GM21786 (cell line): ENCODE results near the gene NCBP1.
"Not testable (repeated sequence)": the region's sequence is repeated elsewhere in the genome, so short reads cannot be mapped to it uniquely, and the experiment has no call there.

Experiments used
- ATAC-seq: cut with Tn5 transposase; IDR thresholded peaks from one replicate; pipeline ENCODE4 v1.9.1; 2021; ENCODE audit not compliant: unreplicated experiment

The NCBP1 gene

DNA sequence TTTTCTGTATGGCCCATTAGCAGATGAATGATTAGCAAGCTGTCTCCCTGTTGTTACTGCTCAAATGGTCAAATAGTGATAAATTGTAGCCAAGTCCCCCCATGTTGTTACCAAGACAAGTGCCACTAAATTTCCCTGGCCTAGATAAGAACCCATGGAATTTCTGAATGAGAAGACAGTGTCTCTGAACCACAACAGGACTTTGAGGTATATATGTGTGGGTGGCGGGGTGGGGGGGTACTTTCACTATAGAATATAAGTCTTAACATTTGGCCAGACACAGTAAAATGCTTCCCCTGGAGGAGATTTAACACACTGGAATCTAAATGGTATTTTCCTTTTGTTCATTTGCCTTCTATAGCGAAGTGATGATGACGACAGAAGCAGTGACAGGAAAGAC lies 34.9 kb downstream of the NCBP1 start:
- no peak for ATAC-seq

DNA sequence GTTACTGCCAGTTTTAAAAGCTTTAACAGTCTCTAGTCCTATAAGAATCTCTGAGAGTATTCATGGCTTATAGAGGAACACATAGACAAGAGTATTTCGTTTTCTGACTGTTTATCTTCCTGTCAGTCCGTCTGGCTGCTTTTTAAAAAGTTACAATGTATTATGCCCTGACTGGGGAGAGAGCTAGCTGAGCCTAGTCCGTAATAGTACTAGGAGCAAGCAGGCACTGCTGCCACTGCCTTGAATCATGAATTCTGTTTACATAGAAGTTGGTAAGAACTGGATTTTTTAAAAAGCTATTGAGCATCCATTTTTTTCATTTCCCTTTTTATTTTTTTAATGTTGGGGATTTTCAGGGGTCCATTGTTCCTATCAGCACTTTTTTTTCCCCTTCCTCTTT lies 37.0 kb downstream of the NCBP1 start:
- no peak for ATAC-seq

DNA sequence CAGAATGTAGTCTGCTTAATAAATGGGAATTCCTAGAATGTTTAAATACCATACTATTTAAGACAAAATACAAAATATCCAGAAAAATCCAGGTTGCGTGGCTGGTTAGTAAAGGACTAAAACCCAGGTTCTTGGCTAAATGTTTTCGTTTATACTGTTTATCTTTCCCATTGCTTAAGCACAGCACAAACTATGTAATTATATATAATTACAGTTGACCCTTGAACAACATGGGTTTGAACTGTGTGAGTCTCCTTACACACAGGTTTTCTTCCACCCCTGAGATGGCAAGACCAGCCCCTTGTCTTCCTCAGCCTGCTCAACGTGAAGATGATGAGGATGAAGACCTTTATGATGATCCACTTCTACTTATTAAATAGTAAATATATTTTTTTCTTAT lies 38.8 kb downstream of the NCBP1 start:
- no peak for ATAC-seq

- no peak for ATAC-seq
Observed at GRCh38 chr9:97673922-97674321, 40.3 kb downstream of the NCBP1 start.

DNA sequence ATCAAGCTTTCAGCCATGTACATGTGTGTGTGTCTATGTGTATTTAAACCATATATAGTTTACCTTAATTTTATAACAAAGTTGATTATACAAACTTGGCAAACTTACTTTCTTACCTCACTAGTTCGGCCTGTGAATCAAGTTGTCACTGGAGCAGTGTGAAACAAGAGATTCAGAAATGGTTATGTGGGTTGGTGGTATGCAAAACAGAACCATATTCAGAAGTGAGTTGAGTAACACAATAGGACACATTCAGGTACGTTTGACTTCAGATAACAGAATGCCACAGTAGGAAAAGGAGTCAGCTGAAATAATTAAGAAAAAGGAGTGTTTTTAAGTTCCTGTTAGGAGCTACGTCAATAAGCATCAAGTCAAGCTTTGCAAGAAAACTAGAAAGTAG lies 42.0 kb downstream of the NCBP1 start:
- no peak for ATAC-seq

- no peak for ATAC-seq
Observed at GRCh38 chr9:97682242-97682641, 48.6 kb downstream of the NCBP1 start.

GRCh38 chr9:97688654-97689053 lies 55.0 kb downstream of the NCBP1 start:
- ATAC-seq: no peak

DNA sequence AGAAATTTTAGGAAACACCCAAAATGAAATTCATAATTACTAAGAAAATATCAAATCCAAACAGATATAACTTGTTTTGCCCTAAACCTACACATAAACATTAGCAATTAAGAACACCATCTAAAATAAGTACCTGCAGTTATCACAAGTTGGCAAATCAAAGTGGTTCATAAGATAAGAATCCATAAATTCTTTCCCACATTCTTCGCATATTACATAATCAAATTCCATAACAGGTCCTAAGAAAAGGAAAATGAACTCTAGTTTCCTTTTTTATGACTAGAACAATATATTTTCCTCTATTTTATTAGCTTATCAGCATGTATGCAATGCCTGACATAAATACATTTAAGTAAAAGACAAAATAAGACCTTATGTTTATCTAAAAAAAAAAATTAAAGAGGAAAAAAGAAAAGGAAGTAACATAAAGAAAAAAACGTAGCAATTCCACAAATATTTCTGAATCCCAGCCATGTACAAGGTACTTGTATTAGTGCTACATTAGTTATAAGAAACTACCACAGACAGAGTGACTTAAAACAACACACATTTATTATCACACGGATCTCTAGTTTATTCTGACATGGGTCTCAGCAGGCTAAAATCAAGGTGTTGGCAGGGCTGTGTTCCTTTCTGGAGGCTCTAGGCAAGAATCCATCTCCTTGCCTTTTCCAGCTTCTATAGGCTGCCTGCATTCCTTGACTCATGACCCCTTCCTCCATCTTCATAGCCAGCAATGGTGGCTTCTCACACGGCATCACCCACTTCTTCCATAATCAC lies 56.0 kb downstream of the NCBP1 start:
- ATAC-seq: no peak

- no peak for ATAC-seq
Observed at GRCh38 chr9:97694769-97695168, 61.1 kb downstream of the NCBP1 start.

GRCh38 chr9:97695390-97695789 lies 61.8 kb downstream of the NCBP1 start:
- ATAC-seq: no peak

DNA sequence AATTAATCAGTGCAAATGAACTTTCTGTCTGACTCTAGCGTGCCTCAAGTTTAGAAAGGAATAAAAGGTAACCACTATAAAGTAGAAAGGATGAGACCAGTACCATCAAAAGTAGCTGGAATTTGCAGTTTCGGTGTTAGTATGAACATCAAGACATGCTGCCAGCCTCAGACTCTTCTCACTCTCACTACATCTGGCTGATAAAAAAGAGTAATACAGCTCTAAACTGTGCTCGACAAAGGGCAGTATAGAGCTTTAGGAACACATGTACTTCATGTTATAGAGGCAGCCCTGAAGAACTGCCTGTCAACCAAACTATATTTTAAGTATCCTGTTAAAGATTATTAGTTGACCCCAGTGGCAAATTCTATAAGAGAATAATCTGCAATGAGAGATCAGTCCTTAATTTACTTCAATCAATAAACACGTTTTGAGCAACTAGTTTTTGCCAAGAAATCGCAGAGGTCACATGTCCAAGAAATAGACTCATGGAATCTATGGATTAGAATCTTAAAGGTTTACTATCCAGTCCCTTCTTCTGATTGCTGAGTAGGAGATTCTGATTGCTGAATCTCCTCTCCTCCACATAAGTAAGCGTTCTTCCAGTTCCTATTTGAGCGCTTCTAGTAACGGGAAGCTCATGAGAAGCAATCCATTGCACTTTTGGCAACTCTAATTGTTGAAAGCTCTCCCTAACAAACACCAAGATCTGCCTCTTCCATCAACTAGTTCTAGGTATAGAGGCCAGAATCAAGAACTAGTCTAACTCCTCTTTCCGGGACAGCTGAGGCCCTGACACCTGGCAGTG lies 62.6 kb downstream of the NCBP1 start:
- no peak for ATAC-seq

- peak; percentile 86 for ATAC-seq
Observed at GRCh38 chr9:97696803-97697601, 63.4 kb downstream of the NCBP1 start, which contains the start of gene XPA. Gene XPA, minus strand, starts transcription at chr9:97697340. Its CDS starts 48 bp downstream, at chr9:97697292.

- no peak for ATAC-seq
Observed at GRCh38 chr9:97697837-97698236, 64.2 kb downstream of the NCBP1 start.

GRCh38 chr9:97698865-97699264 lies 65.2 kb downstream of the NCBP1 start:
- ATAC-seq: no peak

DNA sequence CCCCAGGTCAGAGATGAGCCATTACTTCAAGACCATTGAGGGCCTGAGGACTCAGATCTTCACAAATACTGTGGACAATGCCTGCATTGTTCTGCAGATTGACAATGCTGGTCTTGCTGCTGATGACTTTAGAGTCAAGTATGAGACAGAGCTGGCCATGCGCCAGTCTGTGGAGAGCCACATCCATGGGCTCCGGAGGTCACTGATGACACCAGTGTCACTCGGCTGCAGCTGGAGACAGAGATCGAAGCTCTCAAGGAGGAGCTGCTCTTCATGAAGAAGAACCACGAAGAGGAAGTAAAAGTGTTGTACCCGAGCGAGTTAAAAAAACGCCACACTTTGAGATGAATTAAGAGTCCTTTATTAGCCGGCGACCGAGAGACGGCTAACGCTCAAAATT lies 65.7 kb downstream of the NCBP1 start:
- not testable (repeated sequence) for ATAC-seq

DNA sequence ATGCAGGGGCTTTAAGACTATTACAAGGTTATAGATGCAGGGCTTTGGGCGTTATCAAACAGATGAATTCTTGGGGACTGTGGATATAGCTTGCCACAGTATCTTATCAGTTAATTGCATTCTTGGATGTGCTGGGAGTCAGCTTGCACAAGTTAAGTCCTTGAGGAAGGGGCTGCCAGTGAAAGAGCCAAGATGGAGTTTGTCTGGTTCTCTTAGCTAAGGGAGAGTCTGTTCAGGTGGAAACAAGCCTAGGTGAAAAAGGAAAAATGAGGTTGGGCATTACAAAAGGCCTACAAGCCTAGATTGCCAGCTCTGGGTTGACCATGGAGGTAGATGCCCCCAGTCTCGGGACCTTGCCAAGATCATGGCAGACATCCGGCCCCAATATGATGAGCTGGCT lies 66.2 kb downstream of the NCBP1 start:
- not testable (repeated sequence) for ATAC-seq

DNA sequence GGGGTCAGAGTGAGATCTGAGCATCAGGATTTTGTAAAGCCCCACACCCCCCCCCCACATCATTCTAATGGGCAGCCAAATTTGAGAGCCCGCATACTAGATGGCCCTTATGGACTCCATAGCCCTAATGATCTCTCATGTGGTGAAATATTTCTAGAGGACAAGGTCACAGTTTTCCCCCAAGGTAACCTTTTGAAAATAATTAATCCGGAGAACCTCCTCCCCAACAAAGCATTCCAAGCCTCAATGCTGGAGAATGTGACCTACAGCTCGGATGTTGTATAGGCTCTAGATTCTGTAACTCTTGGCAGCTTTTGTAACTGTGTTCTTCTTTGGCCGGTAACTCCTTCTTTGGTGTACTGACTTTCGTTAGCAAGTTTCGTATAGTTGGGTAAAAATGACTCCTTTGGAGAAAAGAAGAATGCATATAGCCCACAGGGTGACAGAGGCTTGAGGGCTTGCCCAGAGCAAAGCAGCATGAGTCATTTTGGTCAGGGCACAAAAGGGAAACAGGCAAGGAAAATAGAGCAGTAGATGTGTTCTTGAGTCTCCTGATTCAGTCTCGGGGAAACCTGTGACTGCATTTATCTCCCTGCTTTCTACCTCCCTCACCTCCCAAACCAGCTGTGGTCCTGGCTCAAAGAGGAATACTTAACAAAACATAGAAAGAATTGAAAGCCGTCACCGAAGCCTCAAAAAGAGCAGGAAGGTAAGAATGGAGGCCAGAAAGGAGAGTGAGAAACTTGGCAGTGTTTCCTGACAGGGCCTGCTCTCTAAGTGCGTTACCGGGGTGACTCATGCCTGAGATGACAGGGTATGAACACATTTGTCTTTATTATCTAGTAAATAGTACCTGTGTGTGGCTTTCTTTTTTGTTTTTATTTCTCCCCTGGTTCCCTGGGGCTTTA lies 70.1 kb downstream of the NCBP1 start:
- ATAC-seq: peak; percentile 48

DNA sequence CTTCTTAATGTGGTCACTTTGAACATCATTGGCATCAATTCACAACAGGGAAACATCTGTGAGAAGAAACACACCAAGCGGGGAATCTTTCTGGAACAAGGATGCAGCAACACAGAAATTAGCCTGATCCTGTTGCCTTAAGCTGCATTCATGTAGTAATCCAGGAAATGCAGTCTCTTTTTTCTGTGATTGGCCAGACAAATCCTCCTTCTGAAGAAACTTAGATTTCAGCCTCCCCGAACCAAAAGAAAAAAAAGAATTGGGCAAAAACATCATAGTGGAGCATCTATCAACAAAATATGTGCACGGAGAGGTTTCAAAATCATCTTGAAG lies 70.7 kb downstream of the NCBP1 start:
- no peak for ATAC-seq

- ATAC-seq: no peak
Observed at GRCh38 chr9:97704851-97705250, 71.2 kb downstream of the NCBP1 start.

- no peak for ATAC-seq
Observed at GRCh38 chr9:97705354-97705950, 71.8 kb downstream of the NCBP1 start.
